ENCODE data around the gene RETREG1.

DNA sequence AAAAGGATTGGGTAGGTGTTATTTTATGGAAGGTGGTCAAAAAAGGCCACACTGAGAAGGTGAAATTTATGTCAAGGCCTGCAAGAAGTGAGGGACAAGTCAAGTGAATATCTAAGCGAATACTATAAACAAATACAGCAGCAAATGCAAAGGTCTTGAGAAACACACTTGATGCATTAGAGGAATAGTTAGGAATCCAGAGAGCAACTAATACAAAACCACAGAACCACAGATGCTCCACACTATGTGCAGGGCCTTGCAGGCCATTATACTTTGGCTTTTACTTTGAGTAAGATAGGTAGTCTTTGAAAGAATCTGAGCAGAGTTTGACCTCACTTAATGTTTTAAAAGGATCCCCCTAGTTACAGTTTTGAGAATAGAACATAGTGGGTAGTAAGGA is 155.8 kb downstream of the RETREG1 start:
- TF ChIP-seq, protein P1, sequence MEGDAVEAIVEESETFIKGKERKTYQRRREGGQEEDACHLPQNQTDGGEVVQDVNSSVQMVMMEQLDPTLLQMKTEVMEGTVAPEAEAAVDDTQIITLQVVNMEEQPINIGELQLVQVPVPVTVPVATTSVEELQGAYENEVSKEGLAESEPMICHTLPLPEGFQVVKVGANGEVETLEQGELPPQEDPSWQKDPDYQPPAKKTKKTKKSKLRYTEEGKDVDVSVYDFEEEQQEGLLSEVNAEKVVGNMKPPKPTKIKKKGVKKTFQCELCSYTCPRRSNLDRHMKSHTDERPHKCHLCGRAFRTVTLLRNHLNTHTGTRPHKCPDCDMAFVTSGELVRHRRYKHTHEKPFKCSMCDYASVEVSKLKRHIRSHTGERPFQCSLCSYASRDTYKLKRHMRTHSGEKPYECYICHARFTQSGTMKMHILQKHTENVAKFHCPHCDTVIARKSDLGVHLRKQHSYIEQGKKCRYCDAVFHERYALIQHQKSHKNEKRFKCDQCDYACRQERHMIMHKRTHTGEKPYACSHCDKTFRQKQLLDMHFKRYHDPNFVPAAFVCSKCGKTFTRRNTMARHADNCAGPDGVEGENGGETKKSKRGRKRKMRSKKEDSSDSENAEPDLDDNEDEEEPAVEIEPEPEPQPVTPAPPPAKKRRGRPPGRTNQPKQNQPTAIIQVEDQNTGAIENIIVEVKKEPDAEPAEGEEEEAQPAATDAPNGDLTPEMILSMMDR (IDR thresholded peaks at IDR 0.05) = no peak
- no peak for TF ChIP-seq POLR2A (IDR thresholded peaks at IDR 0.05)

Measured in Peyer's patch (tissue), 4 donors.